Hypothalamus (tissue), 51 donors: Measurements from ENCODE around the gene MBD5.
"Not testable (repeated sequence)": the region's sequence is repeated elsewhere in the genome, so short reads cannot be mapped to it uniquely, and the experiment has no call there.

Experiments used
- DNase-seq, 51 donors: peaks; one replicate each; lab custom pipeline; 2025; lab: John Stamatoyannopoulos, UW

The MBD5 gene

GRCh38 chr2:148538375-148538774 lies 517.5 kb downstream of the MBD5 start:
- no peak for DNase-seq

- no peak for DNase-seq
These were observed 519.1 kb downstream of the MBD5 start for GRCh38 chr2:148540022-148540421.

GRCh38 chr2:148541792-148542191 lies 520.9 kb downstream of the MBD5 start:
- no peak for DNase-seq

- no peak for DNase-seq
These were observed 521.7 kb downstream of the MBD5 start for GRCh38 chr2:148542614-148543013.

GRCh38 chr2:148543088-148543540 lies 522.2 kb downstream of the MBD5 start:
- DNase-seq = not testable (repeated sequence)

- DNase-seq = no peak
These were observed 524.7 kb downstream of the MBD5 start for GRCh38 chr2:148545390-148546256.

GRCh38 chr2:148546270-148546669 lies 525.4 kb downstream of the MBD5 start:
- DNase-seq = no peak

- no peak for DNase-seq
These were observed 528.0 kb downstream of the MBD5 start for GRCh38 chr2:148548716-148549400.

- no peak for DNase-seq
These were observed 531.9 kb downstream of the MBD5 start for GRCh38 chr2:148552675-148553331.

- DNase-seq = no peak
These were observed 532.5 kb downstream of the MBD5 start for GRCh38 chr2:148553332-148553887.

- no peak for DNase-seq
These were observed 533.8 kb downstream of the MBD5 start for GRCh38 chr2:148554459-148555247.

GRCh38 chr2:148555622-148556294 lies 534.9 kb downstream of the MBD5 start:
- no peak for DNase-seq

- DNase-seq = no peak
These were observed 537.0 kb downstream of the MBD5 start for GRCh38 chr2:148557844-148558436.

GRCh38 chr2:148560496-148560895 lies 539.6 kb downstream of the MBD5 start:
- no peak for DNase-seq

GRCh38 chr2:148561389-148561788 lies 540.5 kb downstream of the MBD5 start:
- peak in 1 of 51 donors; percentile 0 for DNase-seq

GRCh38 chr2:148565272-148565894 lies 544.5 kb downstream of the MBD5 start:
- no peak for DNase-seq
